Omental fat pad (tissue), 4 donors: ENCODE results near the gene C8G. TPM values are rescaled to one million over a fixed set of nuclear protein-coding genes. Genes with fewer than 3 reads are reported as not detected.

Experiments used
- ATAC-seq: fragments of 150-250 bp; one replicate; pipeline ENCODE4 v1.9.1; 2016; ENCODE audit warnings: mild to moderate bottlenecking, moderate library complexity; ENCODE audit not compliant: low FRiP score
- DNase-seq: peaks from one replicate; pipeline ENCODE4 v3.0.0-alpha.2; 2019; ENCODE audit warnings: low spot score
- CTCF ChIP-seq, 3 donors: fragments of 450-650 bp; IDR thresholded peaks; one replicate each; pipeline ENCODE4 v1.5.1; 2016 to 2017; ENCODE audit warnings: antibody characterized with exemption in 3 of 3, mild to moderate bottlenecking in 3 of 3, moderate library complexity in 2 of 3
- total RNA-seq, 4 donors: library from RNA; depleted of rRNA; stranded (reverse); fragments of >200 nt; gene quantifications; one replicate each; pipeline ENCODE4 v1.1.0, GENCODE V29; 2016

C8G gene
- total RNA-seq, 4 donors from 2014 or later, result 4.3 TPM; not detected in 3

GRCh38 chr9:136994888-136995230 lies 49.8 kb downstream of the C8G start:
- DNase-seq (no peak), ATAC-seq (no peak)
- TF ChIP-seq CTCF (IDR thresholded peaks at IDR 0.05), result no peak

- TF ChIP-seq CTCF (IDR thresholded peaks at IDR 0.05), result no peak
- ATAC-seq (no peak), DNase-seq (no peak)
Observed at GRCh38 chr9:136995362-136995761, 50.3 kb downstream of the C8G start.

GRCh38 chr9:136995772-136996311 lies 50.8 kb downstream of the C8G start:
- ATAC-seq (no peak), DNase-seq (no peak)

More at GRCh38 chr9:136995772-136996311, 50.8 kb downstream of the C8G start:
- TF ChIP-seq CTCF (IDR thresholded peaks at IDR 0.05), result no peak

Other genes with a start within 250 kb of the C8G start
- gene DIPK1B, start 232.7 kb upstream of the C8G start, total RNA-seq, result 10 to 100 TPM in 1 of 4 donors, 1 to 10 TPM in 3; 4.4 to 12.8 (median 7.5) TPM
- 10 to 100 TPM in 1 of 4 donors, 1 to 10 TPM in 3; 3.5 to 10.2 (median 5.0) TPM for gene LCN10, start 202.3 kb upstream of the C8G start, total RNA-seq
- gene LCN6, start 196.7 kb upstream of the C8G start, total RNA-seq, result 10 to 100 TPM in 2 of 4 donors, 1 to 10 TPM in 2; 5.0 to 24.1 (median 9.0) TPM
- gene LCN8, start 187.0 kb upstream of the C8G start, total RNA-seq, result not detected
- not detected for gene LCN15, start 180.7 kb upstream of the C8G start, total RNA-seq
- gene TMEM141, start 153.9 kb upstream of the C8G start, total RNA-seq, result 10 to 100 TPM; 43.1 to 88.1 (median 70.9) TPM
- 1 to 10 TPM; 1.5 to 2.8 (median 1.9) TPM for gene CCDC183, start 148.9 kb upstream of the C8G start, total RNA-seq
- gene RABL6, start 137.3 kb upstream of the C8G start, total RNA-seq, result 10 to 100 TPM; 33.7 to 46.9 (median 44.9) TPM
- 1 to 10 TPM in 1 of 4 donors, under 1 TPM in 3; 0.72 to 2.5 (median 0.78) TPM for gene AJM1, start 102.8 kb upstream of the C8G start, total RNA-seq
- gene PHPT1, start 95.8 kb upstream of the C8G start, total RNA-seq, result 10 to 100 TPM; 27.1 to 53.9 (median 40.9) TPM
- gene MAMDC4, start 92.9 kb upstream of the C8G start, total RNA-seq, result 1 to 10 TPM; 1.4 to 3.9 (median 1.7) TPM
- 100 to 1,000 TPM; 281 to 323 (median 308) TPM for gene EDF1, start 78.9 kb upstream of the C8G start, total RNA-seq
- gene TRAF2, start 58.7 kb upstream of the C8G start, total RNA-seq, result 1 to 10 TPM; 3.2 to 9.1 (median 5.1) TPM
- gene FBXW5, start 505 bp upstream of the C8G start, total RNA-seq, result 100 to 1,000 TPM; 154 to 242 (median 185) TPM
- under 1 TPM in 1 of 4 donors, not detected in 3; 0.46 TPM for gene LCN12, start 7.0 kb downstream of the C8G start, total RNA-seq
- gene PTGDS, start 32.3 kb downstream of the C8G start, total RNA-seq, result 100 to 1,000 TPM in 2 of 4 donors, 10 to 100 TPM in 2; 76.9 to 173 (median 118) TPM
- under 1 TPM in 3 of 4 donors, not detected in 1; 0.28 to 0.47 (median 0.36) TPM for gene LCNL1, start 37.8 kb downstream of the C8G start, total RNA-seq
- gene PAXX, start 47.2 kb downstream of the C8G start, total RNA-seq, result 10 to 100 TPM; 22.0 to 37.0 (median 31.6) TPM
- gene CLIC3, start 51.3 kb downstream of the C8G start, total RNA-seq, result 1 to 10 TPM in 3 of 4 donors, under 1 TPM in 1; 0.95 to 9.7 (median 4.7) TPM
- 10 to 100 TPM; 15.4 to 31.5 (median 25.9) TPM for gene ABCA2, start 83.0 kb downstream of the C8G start, total RNA-seq
- 1 to 10 TPM in 1 of 4 donors, under 1 TPM in 2, not detected in 1; 0.19 to 3.6 (median 0.31) TPM for gene FUT7, start 86.8 kb downstream of the C8G start, total RNA-seq
- 10 to 100 TPM; 37.2 to 70.5 (median 58.5) TPM for gene NPDC1, start 100.9 kb downstream of the C8G start, total RNA-seq
- under 1 TPM in 3 of 4 donors, not detected in 1; 0.25 to 0.72 (median 0.28) TPM for gene ENTPD2, start 108.8 kb downstream of the C8G start, total RNA-seq
- gene SAPCD2, start 125.3 kb downstream of the C8G start, total RNA-seq, result 1 to 10 TPM in 1 of 4 donors, under 1 TPM in 2, not detected in 1; 0.13 to 1.8 (median 0.37) TPM
- 10 to 100 TPM in 2 of 4 donors, 1 to 10 TPM in 2; 5.2 to 12.8 (median 9.7) TPM for gene UAP1L1, start 132.3 kb downstream of the C8G start, total RNA-seq
- gene MAN1B1, start 141.7 kb downstream of the C8G start, total RNA-seq, result 10 to 100 TPM; 30.2 to 39.9 (median 33.9) TPM
- 100 to 1,000 TPM in 3 of 4 donors, 10 to 100 TPM in 1; 91.8 to 132 (median 119) TPM for gene DPP7, start 169.5 kb downstream of the C8G start, total RNA-seq
- gene GRIN1, start 193.9 kb downstream of the C8G start, total RNA-seq, result not detected
- not detected for gene LRRC26, start 224.8 kb downstream of the C8G start, total RNA-seq
- gene TMEM210, start 226.8 kb downstream of the C8G start, total RNA-seq, result not detected
- gene ANAPC2, start 243.3 kb downstream of the C8G start, total RNA-seq, result 10 to 100 TPM; 17.4 to 38.8 (median 22.8) TPM
- 10 to 100 TPM; 51.2 to 78.2 (median 67.1) TPM for gene SSNA1, start 243.4 kb downstream of the C8G start, total RNA-seq